HG03139 (cell line): Measurements from ENCODE around the gene FAM149A.

Experiments used
- ATAC-seq: cut with Tn5 transposase; IDR thresholded peaks from one replicate; pipeline ENCODE4 v1.9.1; 2021; ENCODE audit not compliant: unreplicated experiment

FAM149A gene

DNA sequence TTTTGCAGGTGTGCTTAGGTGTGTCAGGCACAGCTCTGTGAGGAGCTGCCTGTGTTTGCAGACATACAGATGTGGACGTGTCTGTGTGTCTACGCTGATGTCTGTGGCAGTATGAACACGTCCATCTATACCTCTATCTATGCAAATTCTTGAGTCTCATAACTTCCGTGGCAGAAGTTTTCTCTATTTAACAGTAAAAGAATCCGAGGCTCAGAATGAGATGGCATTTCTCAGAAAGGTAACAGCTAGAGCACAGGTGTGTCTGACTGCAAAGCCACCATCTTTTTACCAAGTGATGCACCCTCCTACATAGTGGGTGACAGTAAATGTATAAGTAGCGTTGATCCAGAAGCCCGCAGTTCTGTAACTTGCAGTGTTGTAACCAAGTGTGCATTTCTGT lies 47.0 kb downstream of the FAM149A start:
- ATAC-seq, result no peak

DNA sequence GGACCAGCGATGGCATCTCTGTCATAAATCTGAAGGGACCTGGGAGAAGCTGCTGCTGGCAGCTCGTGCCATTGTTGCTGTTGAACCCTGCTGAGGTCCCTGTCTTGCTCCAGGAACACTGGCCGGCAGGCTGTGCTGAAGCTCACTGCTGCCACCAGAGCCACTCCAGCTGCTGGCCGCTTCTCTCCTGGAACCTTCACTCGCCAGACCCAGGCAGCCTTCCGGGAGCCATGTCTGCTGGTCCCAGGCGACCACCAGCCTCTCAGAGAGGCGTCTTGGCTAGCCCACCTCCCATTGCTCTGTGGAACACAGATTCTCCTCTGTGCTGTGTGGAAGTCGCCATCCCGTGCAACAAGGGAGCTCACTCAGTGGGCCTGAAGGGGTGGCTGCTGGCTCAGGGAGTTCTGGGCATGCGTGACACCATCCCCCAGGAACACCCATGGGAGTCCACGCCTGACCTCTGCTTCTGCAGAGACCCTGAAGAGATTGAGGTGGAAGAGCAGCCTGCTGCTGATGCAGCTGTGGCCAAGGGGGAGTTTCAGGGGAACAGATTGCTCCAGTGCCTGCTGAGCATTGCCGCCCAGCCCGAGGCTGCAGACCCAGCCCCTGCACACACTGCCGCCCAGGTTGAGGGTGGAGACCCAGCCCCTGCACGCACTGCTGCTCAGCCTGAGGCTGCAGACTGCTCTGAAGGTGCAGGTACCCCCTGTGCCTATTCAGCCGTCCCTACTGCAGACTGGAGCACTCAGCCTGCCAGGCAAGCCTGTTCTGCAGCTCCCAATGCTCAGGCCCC lies 53.7 kb downstream of the FAM149A start:
- no peak for ATAC-seq

DNA sequence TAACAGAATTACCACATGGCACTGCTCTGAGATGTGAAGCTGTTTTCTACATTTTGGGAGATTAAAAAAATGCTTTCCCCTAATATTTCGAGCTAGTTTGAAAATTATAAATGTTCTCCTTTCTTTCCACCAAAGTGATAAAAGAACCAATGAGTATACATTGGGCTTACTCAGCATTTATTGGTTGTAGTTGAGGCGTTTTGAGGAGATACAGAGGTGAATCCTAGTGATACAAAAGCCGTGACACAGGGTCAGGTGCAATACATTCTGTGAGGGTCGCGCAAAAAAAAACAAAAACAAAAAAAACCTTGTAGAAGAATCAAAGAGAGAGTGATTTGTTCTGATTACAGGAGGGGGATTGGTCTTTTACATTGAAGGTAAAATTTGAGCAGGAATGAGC lies 54.5 kb downstream of the FAM149A start:
- ATAC-seq, result no peak

DNA sequence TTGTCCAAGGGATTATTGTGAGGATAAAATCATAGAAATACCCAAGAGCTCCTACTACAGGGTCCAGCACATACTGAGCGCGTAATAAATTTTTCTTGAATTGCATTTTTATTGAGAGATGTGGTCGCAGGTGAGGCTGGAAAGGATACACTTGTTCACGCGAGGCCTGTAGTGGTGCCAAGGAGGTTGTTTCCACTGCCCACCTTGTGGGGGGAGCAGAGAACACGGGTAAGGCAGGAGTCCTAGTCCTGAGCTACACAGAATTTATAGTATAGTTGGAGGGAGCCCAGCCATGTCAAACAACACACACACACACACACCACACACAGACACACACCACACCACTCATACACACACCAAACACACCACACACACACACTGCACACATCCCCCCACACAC lies 55.1 kb downstream of the FAM149A start:
- no peak for ATAC-seq

DNA sequence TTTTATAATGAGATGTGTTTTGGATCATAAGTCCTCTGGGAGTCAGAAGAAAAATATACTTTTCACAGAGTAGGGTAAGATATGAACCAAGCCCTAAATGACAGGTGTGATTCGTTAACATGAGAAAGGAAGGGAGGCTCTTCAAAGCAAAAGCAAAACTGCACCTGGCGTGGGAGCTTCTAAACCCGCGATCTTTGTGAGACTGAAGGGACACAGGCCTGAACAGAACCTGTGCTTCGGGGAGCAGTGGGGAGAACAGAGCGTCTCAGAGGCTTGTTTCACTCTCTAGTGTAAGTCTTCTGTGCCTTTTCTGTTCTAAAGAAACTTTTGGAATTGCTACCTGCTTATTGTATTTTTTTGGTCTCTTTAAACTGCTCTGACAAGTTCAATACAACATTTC lies 56.6 kb downstream of the FAM149A start:
- ATAC-seq, result peak; percentile 89

DNA sequence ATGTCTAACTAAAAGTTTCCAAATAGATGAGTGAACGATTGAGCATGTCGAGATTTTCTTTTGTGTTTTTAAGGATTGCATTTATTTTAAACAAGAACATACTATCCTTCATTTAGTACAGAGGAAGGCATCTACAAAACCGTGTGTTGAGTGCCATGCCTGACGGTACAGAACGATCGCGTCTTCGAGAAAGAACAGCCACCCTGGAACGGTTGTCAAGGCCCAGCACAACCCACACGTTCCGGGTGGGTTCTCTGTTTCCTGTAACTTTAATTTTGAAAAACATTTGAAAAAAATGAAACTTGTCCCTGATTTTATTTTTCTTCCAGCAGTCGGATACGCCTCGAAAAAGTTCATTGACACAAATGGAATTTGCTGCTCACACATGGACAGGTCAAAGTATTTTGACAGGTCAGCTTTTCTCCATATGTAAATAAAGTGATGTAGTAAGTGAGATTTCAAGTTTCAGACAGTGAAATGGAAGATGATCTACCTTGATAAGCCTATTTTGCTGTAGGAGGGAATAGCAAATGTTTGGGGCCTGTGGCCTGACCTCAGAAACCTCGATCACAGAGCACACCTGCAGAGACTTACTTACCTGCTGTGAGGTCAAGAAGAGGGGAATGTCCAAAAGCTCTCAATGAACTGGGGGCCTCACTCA lies 62.5 kb downstream of the FAM149A start:
- ATAC-seq, result no peak

DNA sequence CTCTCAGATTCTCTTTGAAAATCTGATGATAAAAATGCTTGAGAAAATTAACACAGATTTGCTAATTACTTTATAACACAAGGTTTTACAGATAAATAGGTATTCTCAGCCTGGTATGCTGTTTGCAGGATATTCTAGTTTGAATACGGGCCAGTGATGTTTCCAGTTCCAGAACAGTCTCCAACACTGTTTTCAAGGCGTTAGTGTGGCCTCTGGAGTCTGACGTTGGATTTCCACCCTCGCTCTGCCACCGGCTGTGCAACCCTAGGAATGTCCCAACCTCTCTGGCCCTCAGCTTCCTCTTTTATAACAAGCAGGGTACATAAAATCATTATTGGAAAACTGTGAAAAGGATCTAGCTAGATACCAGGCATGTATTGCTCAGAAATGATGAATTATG lies 63.1 kb downstream of the FAM149A start:
- ATAC-seq, result no peak

DNA sequence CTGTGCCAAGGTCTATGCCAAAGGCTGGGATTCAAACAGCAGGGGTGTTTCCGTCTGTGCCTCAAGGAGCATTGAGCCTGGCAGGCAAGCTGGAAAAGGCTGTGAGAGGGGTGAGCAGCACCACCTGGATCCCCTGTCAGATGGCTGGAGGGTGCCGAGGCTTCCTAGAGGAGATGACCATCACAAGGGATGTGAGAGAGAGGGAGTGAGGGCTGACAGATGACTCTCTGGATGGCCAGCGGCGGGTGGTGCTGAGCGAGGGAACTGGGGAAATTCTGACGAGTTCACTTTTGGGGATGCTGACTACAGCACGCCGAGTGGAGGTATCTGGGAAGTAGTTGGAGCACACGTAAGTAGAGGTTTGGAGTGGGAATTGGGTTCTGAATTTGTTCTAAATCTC lies 64.2 kb downstream of the FAM149A start:
- no peak for ATAC-seq

DNA sequence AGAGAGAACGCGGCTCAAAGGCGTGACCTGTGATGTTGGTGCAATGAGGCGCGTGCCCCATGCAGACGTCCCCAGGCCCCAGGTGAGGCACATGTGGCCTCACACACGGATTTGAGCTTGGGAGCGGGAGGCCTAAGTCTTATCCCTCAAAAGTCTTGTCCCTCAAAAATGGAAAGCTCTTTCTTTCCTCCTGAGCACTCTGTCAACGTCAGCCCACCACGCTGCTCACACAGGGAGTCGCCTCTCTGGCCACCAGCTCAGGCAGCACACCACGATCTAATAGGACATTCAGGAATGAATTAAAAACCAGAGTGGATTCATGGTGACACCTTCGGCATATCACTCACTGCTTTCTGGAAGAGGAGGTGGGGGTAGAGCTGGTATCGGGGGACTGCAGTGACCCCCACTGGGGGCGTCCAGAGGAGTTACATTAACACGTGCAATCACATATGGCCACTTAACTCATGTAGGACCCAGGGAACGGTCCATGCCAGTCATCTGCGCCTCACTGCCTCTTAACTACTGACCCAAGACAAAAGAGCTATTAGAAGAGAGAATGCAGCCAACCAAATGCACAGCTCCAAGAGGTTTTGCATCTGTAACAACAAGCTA lies 64.9 kb downstream of the FAM149A start:
- ATAC-seq, result no peak

DNA sequence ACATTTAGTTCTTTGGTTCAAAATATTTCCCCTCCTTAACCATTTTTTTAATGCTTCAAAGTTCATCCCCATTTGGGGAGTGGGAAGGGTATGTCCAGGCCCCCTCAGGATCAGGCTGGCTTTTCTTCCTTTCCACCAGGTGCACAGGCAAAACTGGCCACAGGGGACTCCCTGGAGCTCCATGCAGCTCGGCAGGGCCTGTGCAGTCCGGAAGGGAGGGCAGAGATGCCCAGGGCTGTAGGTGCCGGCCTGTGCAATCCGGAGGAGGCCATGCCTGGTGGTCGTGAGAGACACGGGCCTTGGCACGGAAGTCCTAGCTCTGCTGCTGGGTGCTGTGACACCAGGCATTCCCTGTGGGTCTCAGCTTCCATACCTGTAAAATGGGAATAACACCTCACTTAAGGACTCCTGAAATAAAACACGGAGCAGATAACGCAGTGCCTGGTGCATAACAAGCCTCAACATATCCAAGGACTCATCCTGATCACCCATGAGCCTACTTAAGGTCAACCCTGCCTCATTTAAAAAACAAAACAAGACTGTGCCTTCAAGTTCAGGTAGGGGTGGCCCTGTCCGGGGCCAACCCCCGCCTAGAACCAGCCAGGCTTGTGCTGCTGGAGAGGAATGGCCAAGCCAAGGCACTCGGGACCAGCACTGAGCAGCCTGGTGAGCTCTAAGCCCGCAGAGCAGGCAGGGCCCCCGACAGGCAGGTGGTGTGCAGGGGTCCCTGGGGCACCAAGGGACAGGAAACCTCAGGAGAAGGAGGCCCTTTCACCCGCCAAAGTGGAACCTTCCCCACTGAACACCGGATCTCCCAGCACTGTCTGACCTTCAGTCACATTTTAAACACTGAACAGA lies 65.7 kb downstream of the FAM149A start:
- ATAC-seq, result no peak

DNA sequence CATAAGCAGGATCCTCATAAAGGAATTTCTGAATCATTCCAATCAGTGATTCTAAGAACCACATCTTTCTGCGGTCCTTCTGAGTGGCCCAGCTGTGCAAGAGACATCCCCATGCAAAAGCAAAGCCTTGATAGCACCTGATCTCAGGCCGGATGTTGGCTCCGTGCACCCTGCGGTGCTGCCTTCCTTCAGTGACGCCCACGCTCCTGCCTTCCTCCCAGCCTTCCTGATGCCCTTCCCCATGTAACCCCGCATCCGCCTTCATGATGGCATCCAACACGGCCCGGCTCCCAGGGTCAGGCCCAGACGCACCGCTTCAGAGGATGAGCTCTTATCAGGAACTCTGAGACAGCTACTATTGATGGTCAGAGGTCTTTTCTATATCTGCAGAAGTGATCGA lies 66.5 kb downstream of the FAM149A start:
- no peak for ATAC-seq

DNA sequence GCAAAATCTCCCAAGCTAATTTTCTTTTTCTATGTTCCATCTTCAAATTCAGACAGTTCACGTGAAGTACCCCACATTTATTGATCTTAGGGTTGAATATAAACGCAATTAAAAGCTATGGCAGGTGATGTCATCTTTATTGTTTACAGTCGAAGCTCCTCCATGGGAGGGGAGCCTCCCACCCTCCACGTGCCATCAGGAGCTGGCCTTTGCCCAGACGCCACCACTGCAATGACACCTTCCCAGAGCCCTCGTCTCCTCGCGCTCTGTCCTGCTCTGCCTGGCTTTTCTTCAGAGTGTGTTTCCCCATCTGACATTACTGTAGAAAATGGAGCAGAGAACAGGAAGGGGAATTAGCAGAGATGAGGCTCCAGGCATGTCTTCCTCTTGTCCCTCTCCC lies 68.0 kb downstream of the FAM149A start:
- no peak for ATAC-seq

DNA sequence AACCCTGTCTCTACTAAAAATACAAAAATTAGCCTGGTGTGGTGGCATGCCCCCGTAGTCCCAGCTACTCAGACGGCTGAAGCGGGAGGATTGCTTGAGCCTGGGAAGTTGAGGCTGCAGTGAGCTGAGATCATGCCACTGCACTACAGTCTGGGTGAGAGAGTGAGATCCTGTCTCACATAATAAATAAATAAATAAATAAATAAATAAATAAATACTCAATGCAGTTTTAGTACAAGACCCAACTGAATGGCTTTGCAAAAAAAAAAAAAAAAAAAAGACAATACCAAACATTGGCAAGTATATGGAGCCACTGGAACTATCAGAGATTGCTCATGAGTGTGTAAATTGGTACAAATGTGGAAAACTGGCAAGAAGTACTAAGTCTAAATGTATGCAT lies 83.6 kb downstream of the FAM149A start:
- no peak for ATAC-seq

DNA sequence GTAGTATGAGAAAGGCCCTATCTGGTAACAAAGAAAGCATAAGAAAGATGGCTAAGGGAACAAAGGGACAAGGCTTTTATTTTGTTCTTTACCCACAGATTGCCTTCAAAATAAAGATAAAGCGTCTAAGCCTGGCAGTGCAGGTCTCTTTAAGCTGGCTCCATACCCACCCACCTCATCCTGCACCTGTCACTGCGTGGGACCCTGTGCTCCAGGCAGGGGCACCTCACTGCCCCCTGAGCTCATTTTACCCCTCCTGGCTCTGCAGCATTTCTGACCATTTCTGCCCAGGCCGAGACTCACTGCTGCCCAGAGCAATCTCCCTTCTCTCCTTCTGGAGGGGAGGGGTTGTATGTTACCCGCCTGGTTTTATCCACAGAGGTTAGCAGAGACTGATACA lies 85.2 kb downstream of the FAM149A start:
- ATAC-seq, result no peak

DNA sequence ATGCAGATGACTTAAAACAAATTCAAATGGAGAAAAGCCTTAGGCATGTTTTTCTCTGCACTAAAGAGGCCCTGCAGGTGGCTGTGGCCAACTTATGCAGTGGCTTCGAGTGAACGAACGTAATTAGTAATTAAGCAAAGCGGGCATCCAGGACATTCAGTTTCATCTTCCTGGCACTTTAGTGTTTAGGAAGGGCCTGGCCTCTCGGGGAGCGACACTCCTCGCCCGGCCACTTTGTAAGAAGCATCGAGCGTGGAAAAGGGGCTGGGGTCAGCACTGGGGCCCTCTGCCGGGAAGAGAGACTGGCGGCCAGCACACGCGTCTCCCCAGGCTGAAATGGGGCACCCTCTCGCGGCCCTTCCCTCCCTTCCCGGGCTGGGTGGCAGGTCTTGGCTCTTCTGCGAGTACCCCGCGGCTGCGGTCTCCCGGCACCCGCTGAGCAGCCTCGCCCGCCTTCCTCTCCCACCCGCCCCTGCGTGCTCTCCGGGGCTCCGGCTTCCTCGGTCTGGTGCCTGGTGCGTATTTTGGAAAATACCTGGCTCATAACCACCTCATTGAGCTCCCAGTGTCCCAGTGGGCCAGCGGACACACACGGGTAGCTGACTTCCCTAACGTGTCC lies 86.2 kb downstream of the FAM149A start:
- ATAC-seq, result peak; percentile 24

DNA sequence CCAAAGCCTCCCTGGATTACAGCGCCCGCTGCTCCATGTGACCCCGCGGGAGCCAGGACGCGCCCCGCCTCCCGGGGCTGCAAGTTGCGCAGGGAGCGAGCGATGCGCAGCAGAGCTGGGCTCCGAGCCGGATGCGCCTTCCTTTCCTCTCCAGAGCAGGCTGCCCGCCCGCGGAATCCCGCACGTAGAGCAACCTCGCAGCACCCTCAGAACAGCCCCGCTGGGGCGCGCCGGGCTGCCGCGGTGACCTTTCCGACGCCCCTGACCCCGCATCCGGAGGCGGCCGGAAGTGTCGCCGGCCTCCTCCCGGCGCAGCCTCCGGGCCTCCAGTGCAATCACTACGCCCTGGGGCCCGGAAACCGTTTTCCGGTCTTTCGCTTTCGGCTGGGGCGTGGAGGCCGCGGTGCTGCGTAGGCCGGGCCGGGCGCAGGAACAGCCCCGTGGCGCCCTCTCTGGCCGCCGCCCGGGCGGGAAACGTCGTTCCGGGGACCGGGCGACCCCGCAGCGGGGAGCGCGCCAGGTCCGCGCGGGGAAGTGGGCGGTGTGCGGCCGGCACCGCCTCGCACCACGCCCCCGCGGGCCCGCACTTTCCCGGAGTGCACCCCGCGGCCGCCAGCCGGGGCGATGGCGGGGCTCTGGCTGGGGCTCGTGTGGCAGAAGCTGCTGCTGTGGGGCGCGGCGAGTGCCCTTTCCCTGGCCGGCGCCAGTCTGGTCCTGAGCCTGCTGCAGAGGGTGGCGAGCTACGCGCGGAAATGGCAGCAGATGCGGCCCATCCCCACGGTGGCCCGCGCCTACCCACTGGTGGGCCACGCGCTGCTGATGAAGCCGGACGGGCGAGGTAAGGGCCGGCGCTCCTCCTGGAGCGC lies 86.9 kb downstream of the FAM149A start, which contains the start of gene CYP4V2:
CYP4V2 (plus strand) TSS at position 368 of the 866 bp plus-strand sequence; CDS start at position 625, 257 bp downstream.
- peak; percentile 79 for ATAC-seq

DNA sequence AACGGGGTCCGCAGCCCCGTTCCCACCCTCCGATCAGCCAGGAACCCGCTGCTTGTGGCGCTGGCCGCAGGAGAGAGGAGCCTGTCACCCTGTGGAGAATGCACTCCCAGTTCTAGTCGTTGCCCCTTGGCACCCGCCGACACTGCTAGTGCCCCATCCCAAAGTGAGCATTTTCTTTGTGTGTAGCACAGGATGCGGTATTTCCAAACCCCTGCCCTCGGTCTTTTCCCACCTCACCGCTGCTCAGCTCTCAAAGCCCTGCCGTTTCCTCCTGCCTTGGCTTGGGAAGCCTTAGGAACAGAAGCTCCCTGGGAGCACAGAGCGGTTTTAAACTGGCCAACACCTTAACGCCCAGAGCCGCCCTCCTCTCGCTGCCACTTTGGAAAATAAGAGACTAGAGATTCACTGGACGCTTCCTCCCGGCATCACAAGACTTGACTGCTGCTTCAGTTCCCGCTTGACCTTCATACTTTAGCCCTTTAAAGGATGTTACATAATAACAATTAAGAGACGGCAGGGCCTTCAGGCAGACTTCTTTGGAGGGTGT lies 87.6 kb downstream of the FAM149A start:
- ATAC-seq, result peak; percentile 8

DNA sequence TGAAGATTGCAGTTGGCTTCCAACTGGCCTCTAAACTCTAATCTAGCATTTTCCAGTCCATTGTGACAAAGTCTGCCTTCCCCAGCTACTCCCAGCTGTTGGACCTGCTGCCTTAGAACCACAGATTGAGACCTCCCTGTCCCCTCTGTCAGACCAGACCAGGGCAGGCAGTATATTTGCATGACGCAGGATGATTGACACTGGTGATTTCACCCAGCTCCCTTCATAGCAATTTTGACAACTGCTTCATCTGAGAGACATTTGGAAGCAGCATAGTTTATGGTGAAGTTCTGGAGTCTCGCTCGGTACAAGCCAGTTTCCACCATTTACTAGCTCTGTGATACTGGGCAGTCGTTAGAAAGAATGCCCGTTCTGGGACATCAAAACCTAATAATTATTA lies 89.3 kb downstream of the FAM149A start:
- ATAC-seq, result no peak

DNA sequence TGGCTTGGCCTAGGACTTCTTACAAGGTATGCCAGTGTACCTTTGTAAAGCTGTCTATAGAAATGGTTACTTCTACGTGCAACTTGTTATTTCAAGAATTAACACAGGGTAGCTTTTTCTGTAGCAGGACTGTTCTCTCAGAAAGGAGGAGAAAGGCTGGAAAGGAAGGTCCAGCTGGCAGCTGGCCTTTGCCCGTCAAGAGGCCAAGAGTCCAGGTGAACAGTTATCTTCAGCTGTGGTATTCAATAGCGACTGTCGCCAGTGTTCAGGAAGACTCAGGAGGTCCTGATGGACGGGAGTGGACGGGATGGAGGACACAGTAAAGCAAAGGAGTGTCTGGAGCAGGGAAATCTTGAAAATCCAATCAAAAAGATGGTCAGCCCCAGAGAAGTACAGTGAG lies 91.6 kb downstream of the FAM149A start:
- no peak for ATAC-seq

DNA sequence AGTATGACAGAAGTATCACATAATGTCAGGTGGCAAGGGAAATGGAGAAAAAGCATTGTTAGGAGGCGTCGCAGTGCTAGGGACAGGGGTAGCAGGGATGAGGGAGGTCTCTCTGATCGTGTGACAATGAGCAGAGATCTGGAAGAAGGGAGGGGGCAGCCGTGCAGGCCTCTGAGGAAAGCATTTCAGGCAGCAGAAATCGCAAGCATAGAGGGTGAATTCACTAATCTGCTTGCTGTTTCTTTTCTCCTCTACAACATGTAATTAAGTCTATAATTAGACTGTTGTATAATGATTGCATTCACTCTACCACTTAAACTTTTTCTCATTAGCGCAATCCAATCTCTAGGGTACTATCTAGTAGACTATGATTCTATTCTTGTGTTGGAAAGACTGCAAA lies 96.0 kb downstream of the FAM149A start:
- no peak for ATAC-seq
